HEK293T (cell line): ENCODE results near the gene COLEC12.
A peak's percentile ranks its signal among the peaks of the same experiment; 100 is the strongest.

Experiments
- CTCF ChIA-PET: fragments of 350-600 bp; formaldehyde crosslinking; extraction: SDS; loops from one replicate; lab custom pipeline; 2021; ENCODE audit warnings: antibody characterized with exemption, inconsistent platforms; lab: Yijun Ruan, JAX
- POLR2A ChIA-PET: fragments of 350-600 bp; formaldehyde crosslinking; extraction: SDS; loops from one replicate; lab custom pipeline; 2020; ENCODE audit warnings: antibody characterized with exemption, inconsistent platforms; lab: Yijun Ruan, JAX
- DNase-seq: peaks from one replicate; pipeline ENCODE4 v3.0.0; 2012; ENCODE audit warnings: mixed read lengths; ENCODE audit errors: extremely low spot score
- ARNT ChIP-seq: fragments of 450-650 bp; IDR thresholded peaks from 2 replicates; pipeline ENCODE4 v1.6.1; 2017; ENCODE audit warnings: mild to moderate bottlenecking
- BHLHE40 ChIP-seq: fragments of 450-650 bp; IDR thresholded peaks from 2 replicates; pipeline ENCODE4 v1.6.1; 2016; ENCODE audit warnings: mild to moderate bottlenecking, moderate library complexity, borderline replicate concordance
- CTBP1 ChIP-seq: fragments of 450-650 bp; IDR thresholded peaks from 2 replicates; pipeline ENCODE4 v1.6.1; 2016; ENCODE audit warnings: borderline replicate concordance
- ELF4 ChIP-seq: fragments of 450-650 bp; IDR thresholded peaks from 2 replicates; pipeline ENCODE4 v1.6.1; 2017; ENCODE audit warnings: antibody characterized with exemption
- FOXA1 ChIP-seq: fragments of 450-650 bp; IDR thresholded peaks from 2 replicates; pipeline ENCODE4 v1.6.1; 2016; ENCODE audit warnings: mild to moderate bottlenecking
- FOXK2 ChIP-seq: fragments of 450-650 bp; IDR thresholded peaks from 2 replicates; pipeline ENCODE4 v1.6.1; 2016; ENCODE audit warnings: mild to moderate bottlenecking
- FOXM1 ChIP-seq: fragments of 450-650 bp; IDR thresholded peaks from 2 replicates; pipeline ENCODE4 v1.6.1; 2017; ENCODE audit warnings: mild to moderate bottlenecking, borderline replicate concordance
- HDGF ChIP-seq: fragments of 450-650 bp; IDR thresholded peaks from 2 replicates; pipeline ENCODE4 v1.6.1; 2017; ENCODE audit warnings: antibody characterized with exemption, borderline replicate concordance
- L3MBTL2 ChIP-seq: fragments of 450-650 bp; conservative IDR thresholded peaks from 2 replicates; pipeline ENCODE4 v1.6.1; 2016; ENCODE audit warnings: mild to moderate bottlenecking
- LEF1 ChIP-seq: fragments of 450-650 bp; IDR thresholded peaks from 2 replicates; pipeline ENCODE4 v1.6.1; 2017; ENCODE audit warnings: mild to moderate bottlenecking, borderline replicate concordance
- NFRKB ChIP-seq: fragments of 450-650 bp; IDR thresholded peaks from 2 replicates; pipeline ENCODE4 v1.6.1; 2016; ENCODE audit warnings: mild to moderate bottlenecking, moderate library complexity
- SP1 ChIP-seq: fragments of 450-650 bp; IDR thresholded peaks from 2 replicates; pipeline ENCODE4 v1.6.1; 2017
- SUZ12 ChIP-seq: fragments of 450-650 bp; IDR thresholded peaks from 2 replicates; pipeline ENCODE4 v1.6.1; 2016; ENCODE audit warnings: mild to moderate bottlenecking
- TARDBP ChIP-seq: fragments of 450-650 bp; IDR thresholded peaks from 2 replicates; pipeline ENCODE4 v1.6.1; 2016
- ZNF384 ChIP-seq: fragments of 450-650 bp; IDR thresholded peaks from 2 replicates; pipeline ENCODE4 v1.6.1; 2016
- TF ChIP-seq, protein P1 (sequence below): fragments of 450-650 bp; IDR thresholded peaks from 2 replicates; pipeline ENCODE4 v1.6.1; 2016

The COLEC12 gene

GRCh38 chr18:388200-388599, 112.3 kb downstream of the COLEC12 start:
- ChIA-PET CTCF (interaction anchor here (0.6 kb wide), 1 partner anchor 96 kb away, joined by 3 read pairs; no protein-coding TSS in a partner anchor), POLR2A (no interaction called here)
- TF ChIP-seq HDGF = no peak
- no peak for TF ChIP-seq ZNF384
- TF ChIP-seq LEF1 = no peak
- no peak for TF ChIP-seq L3MBTL2
- TF ChIP-seq FOXK2 = no peak
- TF ChIP-seq NFRKB = no peak
- TF ChIP-seq BHLHE40 = no peak
- no peak for TF ChIP-seq CTBP1
- no peak for TF ChIP-seq SUZ12
- TF ChIP-seq, protein P1, sequence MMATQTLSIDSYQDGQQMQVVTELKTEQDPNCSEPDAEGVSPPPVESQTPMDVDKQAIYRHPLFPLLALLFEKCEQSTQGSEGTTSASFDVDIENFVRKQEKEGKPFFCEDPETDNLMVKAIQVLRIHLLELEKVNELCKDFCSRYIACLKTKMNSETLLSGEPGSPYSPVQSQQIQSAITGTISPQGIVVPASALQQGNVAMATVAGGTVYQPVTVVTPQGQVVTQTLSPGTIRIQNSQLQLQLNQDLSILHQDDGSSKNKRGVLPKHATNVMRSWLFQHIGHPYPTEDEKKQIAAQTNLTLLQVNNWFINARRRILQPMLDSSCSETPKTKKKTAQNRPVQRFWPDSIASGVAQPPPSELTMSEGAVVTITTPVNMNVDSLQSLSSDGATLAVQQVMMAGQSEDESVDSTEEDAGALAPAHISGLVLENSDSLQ = no peak
- TF ChIP-seq TARDBP = no peak
- TF ChIP-seq ARNT = no peak
- no peak for TF ChIP-seq ELF4
- no peak for TF ChIP-seq FOXM1
- no peak for TF ChIP-seq SP1
- TF ChIP-seq FOXA1 = no peak
- no peak for DNase-seq

- DNase-seq = no peak
- TF ChIP-seq SP1 = no peak
- TF ChIP-seq LEF1 = no peak
- peak; percentile 35; the same call in 1 of the 2 replicates for TF ChIP-seq CTBP1
- TF ChIP-seq, protein P1 = peak; percentile 68
- peak; percentile 62; the same call in 1 of the 2 replicates for TF ChIP-seq ZNF384
- POLR2A ChIA-PET = no interaction called here
- CTCF ChIA-PET = no interaction called here
Measured at GRCh38 chr18:386994-387393, 113.5 kb downstream of the COLEC12 start.

- DNase-seq = peak; percentile 44
- ChIA-PET POLR2A (no interaction called here), CTCF (no interaction called here)
- peak; percentile 20; the same call in 1 of the 2 replicates for TF ChIP-seq FOXK2
- TF ChIP-seq, protein P1 = peak; percentile 59
- no peak for TF ChIP-seq ARNT
- peak; percentile 88 for TF ChIP-seq ZNF384
- TF ChIP-seq BHLHE40 = no peak
- TF ChIP-seq ELF4 = no peak
- 0 out of 2 replicates have a peak, but pooled peaks have one; percentile 13 for TF ChIP-seq CTBP1
Measured at GRCh38 chr18:384897-385296, 115.6 kb downstream of the COLEC12 start.

DNA sequence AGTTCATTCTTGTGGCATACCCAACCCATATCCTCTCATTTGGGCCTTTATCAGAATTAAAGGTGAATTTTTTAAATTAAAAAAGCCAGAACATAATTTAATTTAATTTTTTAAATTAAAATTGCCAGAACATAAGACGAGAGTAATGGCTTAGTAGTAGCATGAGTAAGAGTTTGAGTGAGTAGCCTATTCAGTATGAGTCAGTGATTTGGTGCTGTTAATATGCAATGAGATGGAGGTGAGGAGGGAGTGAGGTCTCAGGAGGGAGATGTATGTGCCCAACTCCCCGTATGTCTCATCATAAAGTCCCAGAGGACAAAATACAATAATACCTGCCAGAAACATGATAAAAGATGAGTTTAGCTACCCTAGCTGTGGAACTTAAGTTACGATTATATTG, 117.4 kb downstream of the COLEC12 start:
- POLR2A ChIA-PET = no interaction called here
- DNase-seq = no peak
- CTCF ChIA-PET = no interaction called here
- TF ChIP-seq ZNF384 (no peak), SP1 (no peak), FOXA1 (no peak), BHLHE40 (no peak), HDGF (no peak), LEF1 (no peak), SUZ12 (no peak)
- TF ChIP-seq, protein P1 = no peak

- TF ChIP-seq SUZ12 (no peak), FOXK2 (no peak)
- DNase-seq = no peak
- POLR2A ChIA-PET = no interaction called here
- CTCF ChIA-PET = no interaction called here
Measured at GRCh38 chr18:382423-382984, 118.0 kb downstream of the COLEC12 start.

GRCh38 chr18:379681-380330, 120.7 kb downstream of the COLEC12 start:
- POLR2A ChIA-PET = no interaction called here
- CTCF ChIA-PET = no interaction called here
- DNase-seq = no peak
- TF ChIP-seq FOXM1 (no peak), TARDBP (no peak), SP1 (no peak), SUZ12 (no peak), HDGF (no peak), ZNF384 (no peak), LEF1 (no peak), ARNT (no peak)
- TF ChIP-seq, protein P1 = no peak
